GM12878 (cell line): ENCODE results near the gene S100A4.

Experiments used
- NFIC ChIP-seq: IDR thresholded peaks from 2 replicates; pipeline ENCODE4 v1.6.1; 2012; ENCODE audit warnings: low read depth, mild to moderate bottlenecking, inconsistent platforms, low read length, moderate library complexity
- TF ChIP-seq, protein P1 (sequence below): IDR thresholded peaks from 2 replicates; pipeline ENCODE4 v1.6.1; 2011; ENCODE audit warnings: mild to moderate bottlenecking, low read depth, low read length, moderate library complexity; ENCODE audit not compliant: insufficient replicate concordance

DNA sequence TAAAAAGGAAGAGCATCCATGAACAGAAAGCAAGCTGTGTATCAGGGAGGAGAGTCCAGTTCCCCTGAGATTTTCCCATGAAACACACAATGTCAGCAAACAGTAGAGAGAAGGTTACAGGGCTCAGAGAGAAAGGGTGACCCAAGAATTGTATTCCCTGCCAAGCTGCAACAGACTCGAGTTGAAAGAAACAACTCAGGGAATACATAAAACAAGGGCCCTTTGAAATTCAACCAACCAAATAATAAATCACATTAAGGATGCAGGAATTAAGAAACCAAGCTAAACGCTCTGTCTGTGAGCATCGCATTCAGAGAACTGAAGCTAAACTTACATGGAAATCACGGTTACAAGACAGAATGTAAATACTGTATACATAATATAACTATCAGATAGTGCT is 47.1 kb upstream of the S100A4 start:
- TF ChIP-seq, protein P1, sequence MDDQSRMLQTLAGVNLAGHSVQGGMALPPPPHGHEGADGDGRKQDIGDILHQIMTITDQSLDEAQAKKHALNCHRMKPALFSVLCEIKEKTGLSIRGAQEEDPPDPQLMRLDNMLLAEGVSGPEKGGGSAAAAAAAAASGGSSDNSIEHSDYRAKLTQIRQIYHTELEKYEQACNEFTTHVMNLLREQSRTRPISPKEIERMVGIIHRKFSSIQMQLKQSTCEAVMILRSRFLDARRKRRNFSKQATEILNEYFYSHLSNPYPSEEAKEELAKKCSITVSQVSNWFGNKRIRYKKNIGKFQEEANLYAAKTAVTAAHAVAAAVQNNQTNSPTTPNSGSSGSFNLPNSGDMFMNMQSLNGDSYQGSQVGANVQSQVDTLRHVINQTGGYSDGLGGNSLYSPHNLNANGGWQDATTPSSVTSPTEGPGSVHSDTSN: no peak
- TF ChIP-seq NFIC: no peak
